ENCODE data around the gene OR1F1.

OR1F1 gene

DNA sequence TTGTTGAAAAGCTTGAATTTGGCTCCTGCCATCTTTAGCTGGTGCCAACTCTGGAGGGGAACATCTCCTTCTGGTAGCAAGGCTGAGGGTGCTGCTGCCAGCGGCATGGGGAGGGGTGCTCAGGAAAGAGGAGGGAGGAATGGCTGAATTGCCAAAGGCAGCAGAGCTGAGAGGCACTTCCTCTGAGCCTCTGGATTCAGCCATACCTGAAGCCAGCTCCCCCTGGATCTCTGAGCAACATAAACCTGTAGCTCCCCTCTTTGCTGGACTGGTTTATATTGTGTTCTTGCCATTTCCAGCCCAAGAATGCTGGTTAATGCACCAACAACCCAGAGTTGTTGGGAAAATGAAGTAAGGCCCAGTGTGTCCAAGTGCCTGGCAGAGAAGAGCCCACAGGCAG lies 61.0 kb downstream of the OR1F1 start:
- no peak for DNase-seq (ENCODE audit: low read depth)

DNA sequence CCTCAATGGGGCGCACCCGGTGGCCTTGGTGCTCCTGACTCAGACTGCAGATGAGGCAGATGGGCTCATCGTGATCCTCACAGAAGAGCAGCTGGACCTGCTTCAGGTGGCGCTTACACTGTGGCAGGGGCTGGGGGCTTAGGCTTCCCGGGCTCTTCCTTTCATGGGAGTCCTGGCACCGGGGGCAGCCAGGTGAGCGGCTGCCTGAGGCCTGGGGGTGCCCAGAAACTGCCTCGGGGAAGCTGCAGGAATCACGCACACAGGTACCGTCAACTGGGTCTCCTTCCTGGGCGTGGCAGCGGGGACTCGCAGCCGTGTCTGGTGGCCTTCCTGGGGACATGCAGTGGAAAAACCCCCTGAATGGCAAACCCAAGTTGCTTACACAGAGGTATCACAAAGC lies 61.4 kb downstream of the OR1F1 start:
- DNase-seq (ENCODE audit: low read depth) = no peak

DNA sequence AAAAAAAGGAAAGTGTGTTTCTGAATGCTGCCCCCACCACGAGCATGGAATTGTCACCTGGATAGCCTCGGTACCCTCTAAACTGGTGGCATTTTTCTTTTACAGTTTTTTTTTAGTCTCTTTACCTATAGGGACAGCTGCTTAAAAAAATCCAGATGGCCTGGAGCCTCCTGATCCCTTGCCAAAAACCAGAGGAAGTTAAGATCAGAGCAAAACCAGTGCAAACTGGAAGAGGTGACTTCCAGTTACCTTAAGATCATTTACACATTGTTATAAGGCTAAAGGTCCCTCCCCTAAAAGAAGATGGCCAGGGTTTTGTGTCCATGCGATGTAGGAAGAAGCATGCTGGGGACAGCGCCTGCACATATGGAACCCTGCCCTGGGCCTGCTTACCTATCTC lies 65.0 kb downstream of the OR1F1 start:
- DNase-seq (ENCODE audit: low read depth) = no peak

DNA sequence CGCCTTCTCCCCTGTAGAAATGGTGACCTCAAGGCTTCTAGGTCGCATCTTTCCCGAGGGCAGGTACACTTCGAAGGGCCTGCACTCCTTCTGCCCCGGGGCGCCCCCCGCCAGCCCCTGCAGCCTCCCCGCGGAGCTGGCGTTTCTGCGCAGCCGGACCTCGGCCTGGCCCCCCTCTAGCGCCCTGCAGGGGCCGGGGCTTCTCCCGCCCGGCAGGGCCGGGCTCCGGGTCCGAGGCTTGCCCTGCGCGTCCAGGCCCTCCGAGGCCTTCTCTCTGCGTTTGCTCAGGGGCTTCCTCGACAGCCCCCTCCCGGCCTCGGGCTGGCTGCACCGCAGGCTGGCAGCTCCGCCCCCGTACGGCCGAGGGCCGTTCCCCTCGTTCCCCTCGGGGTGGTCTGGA lies 66.3 kb downstream of the OR1F1 start:
- DNase-seq (ENCODE audit: low read depth) = no peak
